ENCODE measurements around the gene MYH14.
"Not testable (repeated sequence)": the region's sequence is repeated elsewhere in the genome, so short reads cannot be mapped to it uniquely, and the experiment has no call there.

MYH14 gene

GRCh38 chr19:50337031-50337430 lies 133.6 kb downstream of the MYH14 start:
- DNase-seq, result not testable (repeated sequence)

GRCh38 chr19:50340331-50340730 lies 136.9 kb downstream of the MYH14 start:
- DNase-seq, result no peak

- DNase-seq, result no peak
Measured at GRCh38 chr19:50341091-50341564, 137.7 kb downstream of the MYH14 start.

GRCh38 chr19:50344661-50345318 lies 141.4 kb downstream of the MYH14 start:
- no peak for DNase-seq

- not testable (repeated sequence) for DNase-seq
Measured at GRCh38 chr19:50347089-50347581, 143.7 kb downstream of the MYH14 start.

GRCh38 chr19:50349277-50350057 lies 146.0 kb downstream of the MYH14 start:
- no peak for DNase-seq

- DNase-seq, result no peak
Measured at GRCh38 chr19:50352242-50352641, 148.8 kb downstream of the MYH14 start.

- not testable (repeated sequence) for DNase-seq
Measured at GRCh38 chr19:50353487-50353880, 150.1 kb downstream of the MYH14 start.

- no peak for DNase-seq
Measured at GRCh38 chr19:50356691-50357177, 153.3 kb downstream of the MYH14 start.

- peak; percentile 69 to 83 for DNase-seq
Measured at GRCh38 chr19:50357178-50358100, 154.0 kb downstream of the MYH14 start.

GRCh38 chr19:50358483-50359327 lies 155.3 kb downstream of the MYH14 start:
- DNase-seq, result peak in 1 of 2 experiments; percentile 84

GRCh38 chr19:50359328-50359818 lies 156.0 kb downstream of the MYH14 start:
- DNase-seq, result no peak
